ENCODE data around the gene OBSCN. TPM values are rescaled to one million over a fixed set of nuclear protein-coding genes. Genes with fewer than 3 reads are reported as not detected.

Gene OBSCN
- total and polyA plus RNA-seq, 2 donors, result 10.1 to 75.9 TPM

DNA sequence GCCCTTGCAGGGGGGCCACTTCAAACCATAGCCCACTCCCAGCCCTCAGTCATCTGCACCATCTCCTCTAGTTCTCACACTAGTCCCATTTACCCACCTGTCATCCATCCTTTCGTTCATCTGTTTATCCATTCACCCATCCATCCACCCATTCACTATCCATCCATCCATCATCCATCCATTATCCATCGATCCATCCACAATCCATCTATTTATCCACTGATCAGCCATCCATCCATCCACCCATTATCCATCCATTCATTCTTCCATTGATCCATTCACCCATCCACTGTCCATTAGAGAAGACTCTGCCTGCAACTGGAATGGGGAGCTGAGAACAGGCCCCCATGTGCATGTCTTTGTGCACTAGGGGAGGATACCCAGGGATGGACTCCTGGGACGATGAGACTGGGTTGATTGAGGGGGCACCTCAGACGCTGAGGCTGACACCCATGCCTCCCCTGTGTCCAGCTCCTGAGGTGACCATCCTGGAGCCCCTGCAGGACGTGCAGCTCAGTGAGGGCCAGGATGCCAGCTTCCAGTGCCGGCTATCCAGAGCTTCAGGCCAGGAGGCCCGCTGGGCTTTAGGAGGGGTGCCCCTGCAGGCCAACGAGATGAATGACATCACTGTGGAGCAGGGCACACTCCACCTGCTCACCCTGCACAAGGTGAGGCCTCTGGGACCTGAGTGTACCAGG lies 100.9 kb downstream of the OBSCN start:
- WGBS, result 96% methylated on average over 8 of the region's 8 CpGs
- Histone ChIP-seq H3K27ac (ENCODE audit: low read depth in 1 of 2, low read length in 1 of 2) (no peak overlapping the region), H3K4me3 (ENCODE audit: low read length in 2 of 2) (no peak overlapping the region), H3K27me3 (ENCODE audit: control insufficient read depth in 2 of 2, insufficient read depth in 1 of 2, low read length in 1 of 2) (no peaks in the 10 kb centered on the region), H3K36me3 (ENCODE audit: control insufficient read depth in 2 of 2, insufficient read depth in 2 of 2, low read length in 1 of 2) (peaks cover 0 to 4% of the 10 kb centered on the region in 2 donors), H3K4me1 (ENCODE audit: control insufficient read depth in 2 of 2, insufficient read depth in 2 of 2, low read length in 2 of 2) (no peaks in the 10 kb centered on the region), H3K9me3 (ENCODE audit: control insufficient read depth in 2 of 2, insufficient read depth in 1 of 2, low read length in 1 of 2) (peaks cover 4 to 38% of the 10 kb centered on the region in 2 donors)
- DNase-seq (ENCODE audit: low read depth in 6 of 9, low spot score in 9 of 9), result no peak

DNA sequence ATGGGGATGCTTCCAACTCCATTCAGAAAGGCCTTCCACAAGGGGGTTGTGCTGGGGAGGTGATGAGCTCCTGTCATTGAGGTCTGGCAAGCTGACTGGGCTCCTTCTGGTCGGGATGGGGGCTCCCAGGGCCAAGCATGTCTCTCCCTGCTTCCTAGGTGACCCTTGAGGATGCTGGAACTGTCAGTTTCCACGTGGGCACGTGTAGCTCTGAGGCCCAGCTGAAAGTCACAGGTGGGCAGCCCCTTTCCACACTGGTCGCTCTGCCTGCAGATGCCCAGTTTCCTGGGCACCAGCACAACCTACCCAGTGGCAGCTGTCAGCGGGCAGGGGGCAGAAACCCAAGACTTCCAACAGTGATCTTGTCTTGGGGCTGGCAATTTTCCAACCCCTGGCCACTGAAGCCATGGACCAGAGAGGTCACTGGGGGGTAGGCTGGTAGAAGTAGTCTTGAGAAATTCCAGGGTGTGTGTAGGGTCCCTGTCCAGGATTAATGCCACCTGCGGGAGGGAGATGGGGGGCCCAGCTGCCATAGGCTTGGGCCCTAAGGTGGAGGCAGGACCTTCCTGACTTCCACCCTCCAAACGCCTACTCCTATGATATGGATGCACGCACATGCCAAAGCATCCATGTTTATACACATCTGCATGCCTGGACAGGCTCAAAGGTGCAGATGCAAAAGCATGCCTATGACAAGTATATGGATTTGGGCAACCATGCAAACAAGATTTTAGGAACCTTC lies 101.7 kb downstream of the OBSCN start:
- DNase-seq (ENCODE audit: low read depth in 6 of 9, low spot score in 9 of 9), result no peak
- no peaks in the 10 kb centered on the region for H3K36me3 ChIP-seq (ENCODE audit: control insufficient read depth in 2 of 2, insufficient read depth in 2 of 2, low read length in 1 of 2)
- 95% methylated on average over 8 of the region's 8 CpGs for WGBS
- no peaks in the 10 kb centered on the region for H3K27me3 ChIP-seq (ENCODE audit: control insufficient read depth in 2 of 2, insufficient read depth in 1 of 2, low read length in 1 of 2)
- H3K4me1 ChIP-seq (ENCODE audit: control insufficient read depth in 2 of 2, insufficient read depth in 2 of 2, low read length in 2 of 2), result no peaks in the 10 kb centered on the region
- no peak overlapping the region for H3K4me3 ChIP-seq (ENCODE audit: low read length in 2 of 2)
- H3K27ac ChIP-seq (ENCODE audit: low read depth in 1 of 2, low read length in 1 of 2), result no peak overlapping the region
- H3K9me3 ChIP-seq (ENCODE audit: control insufficient read depth in 2 of 2, insufficient read depth in 1 of 2, low read length in 1 of 2), result peaks cover 4 to 45% of the 10 kb centered on the region in 2 donors

DNA sequence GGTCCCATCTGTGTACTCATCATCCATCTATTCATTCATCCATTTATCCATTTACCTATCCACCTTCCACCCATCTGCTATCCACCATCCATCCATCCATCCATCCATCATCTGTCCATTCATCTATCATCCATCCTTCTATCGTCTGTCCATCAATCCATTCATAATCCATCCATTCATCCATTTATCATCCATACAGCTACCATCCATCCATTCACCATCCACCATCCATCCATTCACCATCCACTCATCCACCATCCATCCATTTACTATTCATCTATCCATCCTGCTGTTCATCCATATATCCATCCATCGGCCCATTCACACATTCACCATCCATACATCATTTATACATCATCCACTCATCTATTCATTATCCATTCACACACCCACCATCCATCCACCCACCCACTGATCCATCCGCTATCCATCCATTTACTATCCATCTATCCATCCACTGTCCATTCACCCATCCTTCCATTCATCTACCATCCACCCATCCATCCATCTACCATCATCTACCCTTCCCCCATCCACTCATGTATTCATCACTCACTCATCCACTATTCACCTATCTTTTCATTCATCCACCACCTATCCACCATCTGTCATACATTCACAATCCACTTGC lies 102.4 kb downstream of the OBSCN start:
- Histone ChIP-seq H3K27me3 (ENCODE audit: control insufficient read depth in 2 of 2, insufficient read depth in 1 of 2, low read length in 1 of 2) (no peaks in the 10 kb centered on the region), H3K4me3 (ENCODE audit: low read length in 2 of 2) (no peak overlapping the region), H3K9me3 (ENCODE audit: control insufficient read depth in 2 of 2, insufficient read depth in 1 of 2, low read length in 1 of 2) (peaks cover 4 to 52% of the 10 kb centered on the region in 2 donors), H3K4me1 (ENCODE audit: control insufficient read depth in 2 of 2, insufficient read depth in 2 of 2, low read length in 2 of 2) (no peaks in the 10 kb centered on the region), H3K27ac (ENCODE audit: low read depth in 1 of 2, low read length in 1 of 2) (no peak overlapping the region), H3K36me3 (ENCODE audit: control insufficient read depth in 2 of 2, insufficient read depth in 2 of 2, low read length in 1 of 2) (no peaks in the 10 kb centered on the region)
- no peak for DNase-seq (ENCODE audit: low read depth in 6 of 9, low spot score in 9 of 9)
- WGBS, result 98% methylated on average over 3 of the region's 3 CpGs

GRCh38 chr1:228311091-228311490 lies 103.2 kb downstream of the OBSCN start:
- DNase-seq (ENCODE audit: low read depth in 6 of 9, low spot score in 9 of 9), result no peak
- Histone ChIP-seq H3K4me1 (ENCODE audit: control insufficient read depth in 2 of 2, insufficient read depth in 2 of 2, low read length in 2 of 2) (no peaks in the 10 kb centered on the region), H3K36me3 (ENCODE audit: control insufficient read depth in 2 of 2, insufficient read depth in 2 of 2, low read length in 1 of 2) (no peaks in the 10 kb centered on the region), H3K9me3 (ENCODE audit: control insufficient read depth in 2 of 2, insufficient read depth in 1 of 2, low read length in 1 of 2) (peaks cover 4 to 52% of the 10 kb centered on the region in 2 donors), H3K27me3 (ENCODE audit: control insufficient read depth in 2 of 2, insufficient read depth in 1 of 2, low read length in 1 of 2) (no peaks in the 10 kb centered on the region), H3K27ac (ENCODE audit: low read depth in 1 of 2, low read length in 1 of 2) (no peak overlapping the region), H3K4me3 (ENCODE audit: low read length in 2 of 2) (no peak overlapping the region)
- WGBS, result 96% methylated on average over 3 of the region's 3 CpGs

DNA sequence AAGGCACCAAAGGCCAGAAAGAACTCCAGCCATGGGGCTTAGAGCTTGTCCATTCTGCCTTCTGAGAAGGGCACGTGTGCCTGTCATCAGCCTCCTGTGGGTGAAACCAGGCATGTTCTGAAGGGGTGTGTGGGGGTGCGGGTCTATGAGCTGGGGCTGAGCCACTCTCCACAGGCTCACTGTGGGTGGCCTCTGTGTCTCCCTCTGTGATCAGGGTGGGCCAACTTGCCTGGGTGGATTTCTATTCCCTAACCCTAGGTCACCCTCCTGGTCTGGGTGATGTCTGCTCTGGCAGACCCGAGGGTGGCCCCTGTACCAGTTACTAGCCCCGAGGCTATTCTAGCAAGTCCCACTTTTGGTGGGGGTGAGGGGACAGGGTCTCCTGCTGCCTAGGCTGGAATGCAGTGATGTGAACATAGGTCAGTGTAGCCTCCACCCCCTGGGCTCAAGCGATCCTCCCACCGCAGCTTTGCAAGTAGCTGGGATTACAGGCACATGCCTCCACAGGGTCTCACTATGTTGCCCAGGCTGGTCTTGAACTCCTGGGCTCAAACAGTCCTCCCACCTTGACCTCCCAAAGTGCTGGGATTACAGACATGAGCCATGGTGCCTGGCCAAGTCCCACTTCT lies 104.4 kb downstream of the OBSCN start:
- 97% methylated on average over 6 of the region's 6 CpGs for WGBS
- Histone ChIP-seq H3K9me3 (ENCODE audit: control insufficient read depth in 2 of 2, insufficient read depth in 1 of 2, low read length in 1 of 2) (peaks cover 4 to 52% of the 10 kb centered on the region in 2 donors), H3K4me3 (ENCODE audit: low read length in 2 of 2) (no peak overlapping the region), H3K27me3 (ENCODE audit: control insufficient read depth in 2 of 2, insufficient read depth in 1 of 2, low read length in 1 of 2) (no peaks in the 10 kb centered on the region), H3K27ac (ENCODE audit: low read depth in 1 of 2, low read length in 1 of 2) (no peak overlapping the region), H3K36me3 (ENCODE audit: control insufficient read depth in 2 of 2, insufficient read depth in 2 of 2, low read length in 1 of 2) (peaks cover 0 to 3% of the 10 kb centered on the region in 2 donors), H3K4me1 (ENCODE audit: control insufficient read depth in 2 of 2, insufficient read depth in 2 of 2, low read length in 2 of 2) (no peaks in the 10 kb centered on the region)
- no peak for DNase-seq (ENCODE audit: low read depth in 6 of 9, low spot score in 9 of 9)

GRCh38 chr1:228313536-228314277 lies 105.9 kb downstream of the OBSCN start:
- Histone ChIP-seq H3K4me3 (ENCODE audit: low read length in 2 of 2) (no peak overlapping the region), H3K9me3 (ENCODE audit: control insufficient read depth in 2 of 2, insufficient read depth in 1 of 2, low read length in 1 of 2) (peaks cover 4 to 46% of the 10 kb centered on the region in 2 donors), H3K4me1 (ENCODE audit: control insufficient read depth in 2 of 2, insufficient read depth in 2 of 2, low read length in 2 of 2) (no peaks in the 10 kb centered on the region), H3K27me3 (ENCODE audit: control insufficient read depth in 2 of 2, insufficient read depth in 1 of 2, low read length in 1 of 2) (no peaks in the 10 kb centered on the region), H3K27ac (ENCODE audit: low read depth in 1 of 2, low read length in 1 of 2) (no peak overlapping the region), H3K36me3 (ENCODE audit: control insufficient read depth in 2 of 2, insufficient read depth in 2 of 2, low read length in 1 of 2) (peaks cover 0 to 4% of the 10 kb centered on the region in 2 donors)
- DNase-seq (ENCODE audit: low read depth in 6 of 9, low spot score in 9 of 9), result no peak
- WGBS, result 98% methylated on average over 25 of the region's 25 CpGs

- no peak for DNase-seq (ENCODE audit: low read depth in 6 of 9, low spot score in 9 of 9)
- peaks cover 1 to 10% of the 10 kb centered on the region in 2 donors for H3K36me3 ChIP-seq (ENCODE audit: control insufficient read depth in 2 of 2, insufficient read depth in 2 of 2, low read length in 1 of 2)
- H3K4me3 ChIP-seq (ENCODE audit: low read length in 2 of 2), result no peak overlapping the region
- peaks cover 4 to 46% of the 10 kb centered on the region in 2 donors for H3K9me3 ChIP-seq (ENCODE audit: control insufficient read depth in 2 of 2, insufficient read depth in 1 of 2, low read length in 1 of 2)
- H3K4me1 ChIP-seq (ENCODE audit: control insufficient read depth in 2 of 2, insufficient read depth in 2 of 2, low read length in 2 of 2), result no peaks in the 10 kb centered on the region
- 95% methylated on average over 3 of the region's 3 CpGs for WGBS
- H3K27ac ChIP-seq (ENCODE audit: low read depth in 1 of 2, low read length in 1 of 2), result no peak overlapping the region
- no peaks in the 10 kb centered on the region for H3K27me3 ChIP-seq (ENCODE audit: control insufficient read depth in 2 of 2, insufficient read depth in 1 of 2, low read length in 1 of 2)
These were observed 106.4 kb downstream of the OBSCN start for GRCh38 chr1:228314315-228314657.

DNA sequence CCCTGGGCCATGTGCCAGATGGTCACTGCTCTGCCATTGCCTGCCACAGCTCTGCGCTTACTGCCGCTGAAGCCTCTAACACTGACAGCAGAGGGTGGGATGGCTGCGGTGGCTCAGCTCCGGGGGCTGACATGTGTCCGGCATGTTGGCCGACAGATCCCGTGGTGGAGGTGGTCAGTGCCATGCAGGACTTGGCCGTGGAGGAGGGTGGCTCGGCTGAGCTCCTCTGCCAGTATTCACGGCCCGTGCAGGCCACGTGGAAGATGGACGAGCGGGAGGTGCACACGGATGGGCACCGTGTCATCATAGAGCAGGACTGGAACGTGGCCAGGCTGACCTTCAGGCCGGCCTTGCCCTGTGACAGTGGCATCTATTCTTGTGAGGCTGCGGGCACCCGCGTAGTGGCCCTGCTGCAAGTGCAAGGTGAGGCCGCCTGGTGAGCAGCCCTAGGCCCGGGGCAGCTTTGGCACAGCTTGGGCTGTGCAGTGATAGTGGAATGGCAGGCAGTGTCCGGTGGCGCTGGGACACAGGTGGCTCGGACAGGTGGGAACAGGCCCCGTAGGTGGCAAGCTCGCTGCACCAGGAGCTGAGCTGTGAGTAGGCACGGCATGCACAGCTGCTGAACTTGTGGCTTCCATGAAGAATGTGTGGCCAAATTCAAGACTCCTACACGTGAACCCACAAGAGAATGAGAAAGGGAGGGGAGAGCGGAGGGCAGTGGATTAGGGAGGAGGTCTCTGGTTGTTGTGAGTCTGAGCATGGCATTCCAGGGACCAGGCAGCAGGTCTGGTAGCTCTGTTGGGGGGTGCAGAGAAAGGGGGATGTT lies 107.0 kb downstream of the OBSCN start:
- H3K36me3 ChIP-seq (ENCODE audit: control insufficient read depth in 2 of 2, insufficient read depth in 2 of 2, low read length in 1 of 2), result peaks cover 7 to 15% of the 10 kb centered on the region in 2 donors
- H3K27me3 ChIP-seq (ENCODE audit: control insufficient read depth in 2 of 2, insufficient read depth in 1 of 2, low read length in 1 of 2), result no peaks in the 10 kb centered on the region
- H3K9me3 ChIP-seq (ENCODE audit: control insufficient read depth in 2 of 2, insufficient read depth in 1 of 2, low read length in 1 of 2), result peaks cover 4 to 46% of the 10 kb centered on the region in 2 donors
- no peak overlapping the region for H3K27ac ChIP-seq (ENCODE audit: low read depth in 1 of 2, low read length in 1 of 2)
- WGBS, result 97% methylated on average over 31 of the region's 31 CpGs
- H3K4me1 ChIP-seq (ENCODE audit: control insufficient read depth in 2 of 2, insufficient read depth in 2 of 2, low read length in 2 of 2), result no peaks in the 10 kb centered on the region
- no peak for DNase-seq (ENCODE audit: low read depth in 6 of 9, low spot score in 9 of 9)
- no peak overlapping the region for H3K4me3 ChIP-seq (ENCODE audit: low read length in 2 of 2)
